GM19193 (cell line): Measurements from ENCODE around the gene RILPL2.

ENCODE experiments used
- POLR2A ChIP-seq: IDR thresholded peaks from 4 replicates; pipeline ENCODE4 v1.6.1; 2011; ENCODE audit not compliant: insufficient read depth, insufficient read length; ENCODE audit errors: extremely low read depth

Gene RILPL2, protein sequence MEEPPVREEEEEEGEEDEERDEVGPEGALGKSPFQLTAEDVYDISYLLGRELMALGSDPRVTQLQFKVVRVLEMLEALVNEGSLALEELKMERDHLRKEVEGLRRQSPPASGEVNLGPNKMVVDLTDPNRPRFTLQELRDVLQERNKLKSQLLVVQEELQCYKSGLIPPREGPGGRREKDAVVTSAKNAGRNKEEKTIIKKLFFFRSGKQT

DNA sequence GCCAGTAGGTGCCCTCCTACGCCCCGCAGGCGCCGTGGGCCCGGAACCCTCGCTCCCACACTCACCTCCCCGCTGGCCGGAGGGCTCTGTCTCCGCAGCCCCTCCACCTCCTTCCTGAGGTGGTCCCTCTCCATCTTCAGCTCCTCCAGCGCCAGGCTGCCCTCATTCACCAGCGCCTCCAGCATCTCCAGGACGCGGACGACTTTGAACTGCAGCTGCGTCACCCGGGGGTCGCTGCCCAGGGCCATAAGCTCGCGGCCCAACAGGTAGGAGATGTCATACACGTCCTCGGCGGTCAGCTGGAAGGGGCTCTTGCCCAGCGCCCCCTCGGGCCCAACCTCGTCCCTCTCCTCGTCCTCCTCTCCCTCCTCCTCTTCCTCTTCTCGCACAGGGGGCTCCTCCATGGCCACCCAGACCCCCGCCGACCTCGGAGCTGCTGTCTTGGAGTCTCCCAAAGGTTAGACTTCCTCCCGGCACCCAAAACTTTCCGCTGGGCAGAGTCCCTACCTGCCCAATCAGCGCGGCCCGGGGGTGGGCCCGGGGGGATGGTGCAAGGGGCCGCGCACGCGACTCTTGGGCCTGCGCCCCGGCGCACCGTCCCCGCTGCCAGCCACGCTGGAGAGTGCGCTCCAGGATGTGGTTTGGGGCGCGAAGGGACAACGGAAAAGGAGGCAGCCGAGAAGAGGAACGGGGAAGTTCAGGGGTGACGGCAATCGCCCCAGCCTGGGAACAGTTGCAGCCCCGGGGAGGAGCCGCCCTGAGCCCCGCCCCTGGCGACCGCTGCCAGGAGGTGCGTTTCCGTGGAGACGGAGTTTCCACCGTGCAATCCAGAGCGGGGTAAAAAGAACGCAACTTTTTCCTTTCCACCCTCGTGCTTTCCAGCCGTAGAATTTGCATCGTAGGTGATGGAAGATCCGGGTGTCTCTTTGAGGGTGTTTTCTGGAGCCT lies at the start of gene RILPL2:
Gene RILPL2, minus strand, starts transcription at position 668 of the 948 bp plus-strand sequence. Its CDS starts 264 bp downstream, at position 404.
- peak; percentile 75 for TF ChIP-seq POLR2A

DNA sequence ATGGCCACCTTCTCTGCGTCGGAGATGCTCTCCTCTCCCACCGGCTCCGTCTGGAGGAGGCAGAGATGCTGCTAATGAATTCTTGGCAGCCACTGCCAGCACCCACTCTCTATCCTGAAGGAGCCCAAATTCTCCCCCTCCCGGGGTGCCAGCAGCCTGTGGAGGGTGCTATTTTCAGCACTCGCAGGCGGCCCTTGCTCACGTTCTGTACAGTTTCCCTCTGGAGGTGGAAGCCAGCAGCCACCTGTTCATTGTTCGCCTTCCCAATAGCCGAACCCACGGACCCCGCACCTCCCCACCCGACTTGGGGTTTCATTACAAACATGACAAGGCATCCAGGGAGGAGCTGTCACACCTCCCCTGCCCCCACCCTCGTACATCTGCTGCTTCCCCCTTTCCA lies 49.3 kb upstream of the RILPL2 start:
- no peak for TF ChIP-seq POLR2A

DNA sequence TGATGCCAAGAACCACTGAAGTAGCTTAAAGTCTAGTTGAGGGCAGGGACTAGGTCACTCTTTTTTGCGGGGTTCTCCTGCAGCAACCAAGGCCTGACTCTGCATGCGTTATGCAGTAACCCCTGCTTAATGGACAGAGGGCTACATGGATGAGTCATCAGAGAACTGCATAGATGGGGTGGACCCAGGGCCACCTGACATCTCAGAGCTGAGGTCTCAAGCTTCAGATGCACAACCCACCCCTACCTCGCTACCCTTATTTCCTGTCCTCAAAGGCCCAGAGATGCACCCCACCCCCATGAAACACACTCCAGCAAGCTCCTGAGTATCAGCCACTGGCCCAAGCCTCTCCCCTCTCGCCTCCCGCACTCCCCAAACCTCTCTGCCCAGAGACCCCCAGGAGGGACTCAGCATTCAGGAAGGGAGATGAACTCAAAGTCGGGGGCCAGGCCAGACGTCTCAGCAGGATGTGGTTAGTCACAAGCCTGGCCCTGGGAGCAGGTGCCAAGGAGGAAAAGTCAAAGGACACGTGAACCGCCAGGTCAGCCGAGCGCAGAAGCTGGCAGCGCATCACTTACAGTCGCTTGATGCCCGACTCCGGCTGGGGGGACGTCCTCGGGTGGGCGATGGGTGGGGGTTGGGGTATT lies 47.2 kb upstream of the RILPL2 start:
- no peak for TF ChIP-seq POLR2A

DNA sequence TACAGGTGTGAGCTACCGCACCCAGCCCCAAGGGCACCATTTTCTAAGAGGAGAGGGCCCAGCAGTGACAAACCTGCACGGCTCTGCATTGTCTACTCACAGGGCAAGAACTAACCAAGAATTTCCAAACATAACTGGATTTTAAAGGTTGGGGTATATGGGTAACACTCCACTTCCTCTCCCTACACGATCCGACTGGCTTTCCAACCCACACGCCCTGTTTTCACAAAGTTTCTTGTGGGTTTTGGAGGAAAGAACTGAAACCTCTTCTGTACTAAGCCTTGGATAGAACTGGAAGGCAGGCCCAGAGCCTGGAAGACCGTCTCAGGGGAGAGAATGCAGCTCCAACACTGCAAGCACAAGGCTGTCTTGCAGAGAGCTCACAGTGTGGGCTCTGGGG lies 46.4 kb upstream of the RILPL2 start:
- TF ChIP-seq POLR2A, result no peak

DNA sequence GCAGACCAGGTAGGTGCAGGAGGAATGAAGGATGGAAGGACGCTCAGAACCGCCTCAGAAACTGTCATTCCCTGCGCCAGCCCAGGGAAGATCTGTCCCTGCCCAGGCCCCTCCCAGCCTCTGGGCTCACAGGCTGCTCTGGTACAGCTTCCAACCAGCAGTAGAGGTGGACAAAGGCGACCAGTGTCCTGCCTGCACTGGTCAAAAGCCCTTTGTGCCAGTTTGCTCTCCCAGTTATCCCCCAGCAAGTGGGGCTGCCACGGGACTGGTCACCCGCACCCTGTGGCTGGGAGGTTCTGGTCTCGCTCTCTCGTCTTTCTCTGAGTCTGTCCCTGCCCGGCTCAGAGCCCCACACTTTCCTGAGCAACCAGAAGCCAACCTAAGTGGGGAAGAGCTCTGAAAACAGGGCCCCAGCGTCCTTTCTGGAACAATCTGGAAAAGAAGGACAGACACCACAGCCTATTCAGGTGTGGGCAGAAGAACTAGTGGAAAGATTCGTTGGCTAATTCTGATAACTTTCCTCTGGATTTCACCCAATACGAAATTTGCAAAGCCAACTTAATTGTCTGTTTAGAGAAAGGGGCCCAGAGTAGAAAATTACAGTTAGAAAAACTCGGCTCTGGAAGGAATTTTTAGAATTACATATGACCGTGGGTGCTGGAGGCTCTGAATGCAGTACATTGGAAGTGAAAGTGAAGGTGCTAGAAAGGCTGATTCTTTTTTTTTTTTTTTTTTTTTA lies 43.1 kb upstream of the RILPL2 start:
- no peak for TF ChIP-seq POLR2A

DNA sequence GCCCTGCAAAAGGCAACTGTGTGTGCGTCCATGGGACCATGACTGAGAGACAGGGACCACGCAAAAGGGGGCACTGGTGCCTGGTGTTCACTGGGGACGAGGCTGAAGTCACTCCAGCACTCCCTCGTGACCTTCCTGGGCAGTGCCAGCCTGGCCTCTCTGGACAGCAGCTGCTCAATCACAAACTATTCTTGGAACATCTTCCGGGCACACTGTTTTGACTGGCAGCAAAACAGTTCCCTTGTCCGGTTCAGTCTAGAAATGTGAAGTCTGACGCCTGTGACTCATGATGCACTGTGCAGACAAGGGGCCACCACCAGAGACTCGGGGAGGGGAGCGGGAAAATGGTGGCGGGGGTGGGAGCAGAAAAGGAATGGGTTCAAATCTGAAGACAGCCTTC lies 42.3 kb upstream of the RILPL2 start:
- no peak for TF ChIP-seq POLR2A

DNA sequence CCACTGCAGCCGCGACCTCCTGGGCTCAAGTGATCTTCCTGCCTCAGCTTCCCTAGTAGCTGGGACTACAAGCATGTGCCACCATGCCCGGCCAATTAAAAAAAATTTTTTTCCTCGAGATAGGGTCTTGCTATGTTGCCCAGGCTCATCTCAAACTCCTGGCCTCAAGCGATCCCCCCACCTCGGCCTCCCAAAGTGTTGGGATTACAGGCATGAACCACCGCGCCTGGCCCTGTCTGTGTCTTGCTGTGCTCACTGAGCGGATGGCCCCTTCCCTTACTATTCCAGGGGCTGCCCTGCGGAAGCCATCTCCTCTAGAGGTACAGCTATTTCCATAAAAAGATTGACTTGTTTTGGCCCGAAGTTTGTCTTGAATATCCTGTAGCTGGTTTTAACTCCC lies 41.6 kb upstream of the RILPL2 start:
- no peak for TF ChIP-seq POLR2A

DNA sequence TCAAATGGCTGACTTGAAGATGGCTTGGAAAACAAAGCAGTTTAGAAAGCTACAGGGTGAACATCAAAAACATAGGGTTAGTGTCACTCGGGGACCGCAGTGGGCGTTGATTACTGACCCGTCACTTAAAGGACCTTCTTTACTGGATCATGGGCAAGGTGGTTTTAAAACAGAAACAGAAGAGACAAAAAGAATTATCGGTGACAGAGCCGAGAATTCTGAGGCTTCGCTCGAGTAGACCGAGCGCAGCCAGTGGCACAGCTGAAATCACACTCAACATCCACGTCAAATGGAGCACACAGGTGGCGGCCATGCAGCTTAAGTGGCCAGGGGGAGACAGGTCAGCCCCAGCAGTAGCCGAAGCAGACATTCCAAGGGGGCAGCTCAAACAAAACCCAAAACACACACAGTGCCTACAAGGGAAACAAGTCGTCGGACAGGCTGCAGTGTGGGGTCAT lies 38.8 kb upstream of the RILPL2 start:
- peak; percentile 27 for TF ChIP-seq POLR2A

GRCh38 chr12:123474485-123475245 lies 38.2 kb upstream of the RILPL2 start:
- TF ChIP-seq POLR2A, result no peak

GRCh38 chr12:123472438-123472849 lies 36.0 kb upstream of the RILPL2 start:
- no peak for TF ChIP-seq POLR2A

GRCh38 chr12:123471374-123472068 lies 35.0 kb upstream of the RILPL2 start:
- TF ChIP-seq POLR2A, result no peak

- TF ChIP-seq POLR2A, result no peak
Measured at GRCh38 chr12:123469978-123470377, 33.5 kb upstream of the RILPL2 start.

- no peak for TF ChIP-seq POLR2A
Measured at GRCh38 chr12:123468786-123469185, 32.3 kb upstream of the RILPL2 start.
